H9 (cell line): ENCODE results near the gene IGFLR1. TPM values are rescaled to one million over a fixed set of nuclear protein-coding genes. Genes with fewer than 3 reads are reported as not detected.

Experiments used
- DNase-seq: peaks from one replicate; pipeline ENCODE4 v3.0.0-alpha.2; 2017
- H2AFZ ChIP-seq: one replicate; pipeline ENCODE4 v1.6.1; 2013; ENCODE audit warnings: mild to moderate bottlenecking, low read length, control low read depth, moderate library complexity
- H2AK5ac ChIP-seq: 2 replicates; pipeline ENCODE4 v1.6.1; 2013; ENCODE audit warnings: low read length, control low read depth, mixed read lengths; ENCODE audit not compliant: insufficient read length
- H2BK120ac ChIP-seq: one replicate; pipeline ENCODE4 v1.6.1; 2013; ENCODE audit warnings: low read depth, mild to moderate bottlenecking, low read length, control low read depth, inconsistent platforms; ENCODE audit not compliant: poor library complexity, severe bottlenecking
- H2BK12ac ChIP-seq: 2 replicates; pipeline ENCODE4 v1.6.1; 2013; ENCODE audit warnings: low read length, control low read depth, mixed read lengths, low read depth; ENCODE audit not compliant: insufficient read length
- H2BK15ac ChIP-seq: 2 replicates; pipeline ENCODE4 v1.6.1; 2013; ENCODE audit warnings: low read depth, low read length, control low read depth
- H2BK20ac ChIP-seq: one replicate; pipeline ENCODE4 v1.6.1; 2013; ENCODE audit warnings: low read depth, mild to moderate bottlenecking, low read length, control low read depth, inconsistent platforms; ENCODE audit not compliant: poor library complexity, severe bottlenecking
- H2BK5ac ChIP-seq: 2 replicates; pipeline ENCODE4 v1.6.1; 2013; ENCODE audit warnings: low read length, control low read depth, mixed read lengths; ENCODE audit not compliant: insufficient read length
- H3K14ac ChIP-seq: 2 replicates; pipeline ENCODE4 v1.6.1; 2013; ENCODE audit warnings: low read length, control low read depth; ENCODE audit not compliant: insufficient read depth
- H3K18ac ChIP-seq: 2 replicates; pipeline ENCODE4 v1.6.1; 2013; ENCODE audit warnings: low read depth, mild to moderate bottlenecking, mixed read lengths, low read length, control low read depth; ENCODE audit not compliant: insufficient read length
- H3K23ac ChIP-seq: 2 replicates; pipeline ENCODE4 v1.6.1; 2013; ENCODE audit warnings: low read length, control low read depth, mixed read lengths, low read depth; ENCODE audit not compliant: insufficient read length
- H3K23me2 ChIP-seq: 2 replicates; pipeline ENCODE4 v1.6.1; 2013; ENCODE audit warnings: low read depth, mild to moderate bottlenecking, mixed read lengths, low read length, control low read depth; ENCODE audit not compliant: insufficient read length, poor library complexity, severe bottlenecking
- H3K27ac ChIP-seq: 2 replicates; pipeline ENCODE4 v1.5.1; 2013; ENCODE audit warnings: low read length, control low read depth, mixed read lengths, low read depth; ENCODE audit not compliant: insufficient read length
- H3K27me3 ChIP-seq: 2 replicates; pipeline ENCODE4 v1.6.1; 2013; ENCODE audit warnings: low read length, control low read depth, inconsistent platforms; ENCODE audit not compliant: insufficient read depth
- H3K4ac ChIP-seq: 2 replicates; pipeline ENCODE4 v1.6.1; 2013; ENCODE audit warnings: low read depth, mild to moderate bottlenecking, control low read depth, inconsistent platforms, low read length, moderate library complexity
- H3K4me1 ChIP-seq: 2 replicates; pipeline ENCODE4 v1.6.1; 2013; ENCODE audit warnings: low read length, control low read depth, inconsistent platforms; ENCODE audit not compliant: insufficient read depth
- H3K4me2 ChIP-seq: 2 replicates; pipeline ENCODE4 v1.6.1; 2013; ENCODE audit warnings: low read length, control low read depth, mixed read lengths; ENCODE audit not compliant: insufficient read length, insufficient read depth
- H3K56ac ChIP-seq: 2 replicates; pipeline ENCODE4 v1.6.1; 2013; ENCODE audit warnings: low read depth, mild to moderate bottlenecking, mixed read lengths, low read length, control low read depth; ENCODE audit not compliant: insufficient read length
- H3K79me1 ChIP-seq: 2 replicates; pipeline ENCODE4 v1.6.1; 2013; ENCODE audit warnings: low read depth, mild to moderate bottlenecking, moderate library complexity, low read length, control low read depth, inconsistent platforms; ENCODE audit not compliant: insufficient read depth, poor library complexity, severe bottlenecking
- H3K79me2 ChIP-seq: 2 replicates; pipeline ENCODE4 v1.6.1; 2013; ENCODE audit warnings: low read length, control low read depth, inconsistent platforms; ENCODE audit not compliant: insufficient read depth
- H3K9ac ChIP-seq: 2 replicates; pipeline ENCODE4 v1.6.1; 2013; ENCODE audit warnings: low read length, control low read depth, mixed read lengths; ENCODE audit not compliant: insufficient read length; ENCODE audit errors: extremely low read depth
- H3K9me3 ChIP-seq: one replicate; pipeline ENCODE4 v1.6.1; 2013; ENCODE audit warnings: low read depth, low read length, inconsistent platforms; ENCODE audit not compliant: control insufficient read depth
- H3T11ph ChIP-seq: one replicate; pipeline ENCODE4 v1.6.1; 2013; ENCODE audit warnings: mild to moderate bottlenecking, low read length, control low read depth, inconsistent platforms
- H4K20me1 ChIP-seq: one replicate; pipeline ENCODE4 v1.6.1; 2013; ENCODE audit not compliant: control insufficient read depth, insufficient read length, insufficient read depth
- H4K5ac ChIP-seq: 2 replicates; pipeline ENCODE4 v1.6.1; 2013; ENCODE audit warnings: low read depth, mild to moderate bottlenecking, mixed read lengths, low read length, control low read depth; ENCODE audit not compliant: insufficient read length
- H4K8ac ChIP-seq: replicated peaks from 2 replicates; pipeline ENCODE4 v1.6.1; 2013; ENCODE audit warnings: low read length, control low read depth, mixed read lengths, low read depth; ENCODE audit not compliant: insufficient read length
- H4K91ac ChIP-seq: 2 replicates; pipeline ENCODE4 v1.6.1; 2013; ENCODE audit warnings: low read depth, mild to moderate bottlenecking, moderate library complexity, mixed read lengths, low read length, control low read depth; ENCODE audit not compliant: insufficient read length
- H3K27ac Mint-ChIP-seq, 3 experiments: 2 replicates in 2 of 3; 3 replicates in 1 of 3; pipeline ENCODE4 v1.8.0; 2020 to 2021; ENCODE audit warnings: mixed read lengths in 3 of 3, mild to moderate bottlenecking in 1 of 3, moderate library complexity in 1 of 3
- H3K27me3 Mint-ChIP-seq: 2 replicates; pipeline ENCODE4 v1.8.0; 2021; ENCODE audit warnings: low read depth, mild to moderate bottlenecking, moderate library complexity, mixed read lengths
- H3K36me3 Mint-ChIP-seq, 3 experiments: 2 replicates in 2 of 3; 3 replicates in 1 of 3; pipeline ENCODE4 v1.8.0; 2020 to 2021; ENCODE audit warnings: low read depth in 3 of 3, mixed read lengths in 3 of 3; ENCODE audit not compliant: insufficient read depth in 1 of 3
- H3K4me1 Mint-ChIP-seq, 2 experiments: 2 replicates each; pipeline ENCODE4 v1.8.0; 2020; ENCODE audit warnings: mixed read lengths in 2 of 2
- H3K4me3 Mint-ChIP-seq, 2 experiments: 2 replicates in 1 of 2; 3 replicates in 1 of 2; pipeline ENCODE4 v1.8.0; 2020 to 2021; ENCODE audit warnings: mild to moderate bottlenecking in 2 of 2, mixed read lengths in 2 of 2, moderate library complexity in 1 of 2
- H3K9me3 Mint-ChIP-seq, 2 experiments: 2 replicates in 1 of 2; 3 replicates in 1 of 2; pipeline ENCODE4 v1.8.0; 2020; ENCODE audit warnings: mild to moderate bottlenecking in 2 of 2, mixed read lengths in 2 of 2, moderate library complexity in 1 of 2
- CTCF ChIP-seq: fragments of 200-600 bp; sonication (generic); conservative IDR thresholded peaks from 3 replicates; pipeline ENCODE4 v1.8.0; 2021; ENCODE audit warnings: antibody characterized with exemption, mild to moderate bottlenecking
- WGBS: extraction: QIAGEN DNeasy Blood & Tissue Kit; methylation state at CpG from one replicate; pipeline ENCODE4 v1.1.7; 2013; ENCODE audit warnings: missing lambda C conversion rate, low lambda C conversion rate, mixed read lengths; ENCODE audit not compliant: insufficient read length; ENCODE audit errors: extremely low coverage; 5-methylcytosine and 5-hydroxymethylcytosine counted together
- total RNA-seq: library from RNA; stranded (reverse); gene quantifications from 2 replicates; pipeline ENCODE4 v1.2.1, GENCODE V29; 2021

Gene IGFLR1
- total RNA-seq, 1 experiment from 2014 or later, result 2.9 TPM

GRCh38 chr19:35786299-35787160 lies 44.3 kb upstream of the IGFLR1 start:
- no peak for DNase-seq
- Mint-ChIP-seq H3K4me3 (no peak overlapping the region; a peak in 1 of 5 replicates), H3K27ac (no peak overlapping the region), H3K27me3 (no peaks in the 10 kb centered on the region; the same call in 1 of the 2 replicates), H3K36me3 (peaks cover 0 to 5% (median under 1%) of the 10 kb centered on the region in 3 experiments; a peak in 2 of 7 replicates), H3K4me1 (peaks cover 20 to 35% of the 10 kb centered on the region in 2 experiments), H3K9me3 (no peaks in the 10 kb centered on the region; a peak in 1 of 5 replicates)
- Histone ChIP-seq H2BK12ac (no peak overlapping the region), H4K8ac (no peak overlapping the region), H2BK5ac (no peak overlapping the region), H2BK15ac (no peak overlapping the region), H3K18ac (no peak overlapping the region), H3T11ph (no peak overlapping the region), H3K27me3 (no peaks in the 10 kb centered on the region), H4K5ac (no peak overlapping the region), H3K27ac (no peak overlapping the region), H3K23me2 (peaks cover 7% of the 10 kb centered on the region), H2AFZ (no peak overlapping the region), H3K4me1 (no peaks in the 10 kb centered on the region), H3K4ac (no peak overlapping the region), H3K9me3 (no peaks in the 10 kb centered on the region), H2AK5ac (no peak overlapping the region), H3K14ac (no peak overlapping the region), H3K9ac (no peak overlapping the region), H4K20me1 (peaks cover 3% of the 10 kb centered on the region), H2BK120ac (no peak overlapping the region), H3K56ac (no peak overlapping the region), H3K4me2 (no peak overlapping the region), H3K23ac (no peak overlapping the region), H4K91ac (no peak overlapping the region), H2BK20ac (no peak overlapping the region), H3K79me2 (no peaks in the 10 kb centered on the region), H3K79me1 (no peaks in the 10 kb centered on the region)
- no CpG with 5 or more reads among the region's 31 CpGs for WGBS
- TF ChIP-seq CTCF, result no peak
